ENCODE measurements around the gene TRIM71.

DNA sequence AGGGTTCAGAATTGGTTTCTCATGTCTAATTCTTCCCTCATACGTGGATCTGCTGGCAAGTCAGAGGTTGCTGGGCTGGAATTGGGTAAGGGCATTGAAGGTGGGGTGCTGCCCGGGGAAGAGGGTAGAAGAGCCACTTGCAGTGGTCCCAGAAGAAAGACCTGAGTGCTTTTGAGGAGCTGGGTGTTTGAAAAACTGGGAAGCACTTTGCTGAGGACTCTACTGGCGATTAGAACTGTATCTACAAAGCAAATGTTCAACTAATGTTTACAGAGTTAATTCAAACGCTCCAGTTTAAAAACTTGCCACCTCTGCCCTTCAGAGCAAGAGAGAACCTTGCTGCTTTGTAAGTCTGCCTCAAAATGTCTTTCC lies 21.9 kb downstream of the TRIM71 start:
- TF ChIP-seq CTCF (IDR thresholded peaks at IDR 0.05) (no peak), POLR2A (IDR thresholded peaks at IDR 0.05) (no peak)
